HEK293 (cell line): ENCODE data around the gene CCIN.

ENCODE experiments used
- CTCF ChIP-seq: fragments of 450-650 bp; formaldehyde crosslinking; IDR thresholded peaks from 2 replicates; pipeline ENCODE4 v1.5.1; 2016; ENCODE audit warnings: missing biosample characterization, missing genetic modification characterization
- SP2 ChIP-seq: fragments of 450-650 bp; formaldehyde crosslinking; IDR thresholded peaks from 2 replicates; pipeline ENCODE4 v1.5.1; 2016; ENCODE audit warnings: missing biosample characterization, missing genetic modification characterization
- ZFP41 ChIP-seq: fragments of 450-650 bp; formaldehyde crosslinking; IDR thresholded peaks from 2 replicates; pipeline ENCODE4 v1.5.1; 2016; ENCODE audit warnings: missing biosample characterization, missing genetic modification characterization, borderline replicate concordance
- ZNF138 ChIP-seq: fragments of 450-650 bp; formaldehyde crosslinking; IDR thresholded peaks from 2 replicates; pipeline ENCODE4 v1.5.1; 2016; ENCODE audit warnings: missing biosample characterization, missing genetic modification characterization, borderline replicate concordance
- ZNF202 ChIP-seq: fragments of 450-650 bp; formaldehyde crosslinking; IDR thresholded peaks from 2 replicates; pipeline ENCODE4 v1.5.1; 2016; ENCODE audit warnings: missing biosample characterization, missing genetic modification characterization, borderline replicate concordance
- ZNF274 ChIP-seq, 2 experiments: fragments of 200-500 bp in 1 of 2; fragments of 450-650 bp in 1 of 2; sonication (Bioruptor generic) in 1 of 2; formaldehyde crosslinking in 1 of 2; IDR thresholded peaks; 2 replicates each; pipeline versions ENCODE4 v1.5.1 to v1.6.1; 2014 to 2016; ENCODE audit warnings: borderline replicate concordance in 1 of 2, inconsistent platforms in 1 of 2, low read length in 1 of 2, missing biosample characterization in 1 of 2, missing genetic modification characterization in 1 of 2
- ZNF324 ChIP-seq: fragments of 450-650 bp; formaldehyde crosslinking; IDR thresholded peaks from 2 replicates; pipeline ENCODE4 v1.5.1; 2016; ENCODE audit warnings: missing biosample characterization, missing genetic modification characterization
- ZNF48 ChIP-seq: fragments of 450-650 bp; formaldehyde crosslinking; IDR thresholded peaks from 2 replicates; pipeline ENCODE4 v1.5.1; 2016; ENCODE audit warnings: missing biosample characterization, missing genetic modification characterization
- ZNF624 ChIP-seq: fragments of 450-650 bp; formaldehyde crosslinking; IDR thresholded peaks from 2 replicates; pipeline ENCODE4 v1.5.1; 2017; ENCODE audit warnings: missing biosample characterization, missing genetic modification characterization
- ZSCAN18 ChIP-seq: fragments of 450-650 bp; formaldehyde crosslinking; IDR thresholded peaks from 2 replicates; pipeline ENCODE4 v1.5.1; 2016; ENCODE audit warnings: missing biosample characterization, missing genetic modification characterization
- TF ChIP-seq, protein P1 (sequence below): fragments of 450-650 bp; formaldehyde crosslinking; IDR thresholded peaks from 2 replicates; pipeline ENCODE4 v1.5.1; 2016; ENCODE audit warnings: missing biosample characterization, missing genetic modification characterization, low read depth
- TF ChIP-seq, protein P2 (sequence below): fragments of 450-650 bp; formaldehyde crosslinking; IDR thresholded peaks from 2 replicates; pipeline ENCODE4 v1.5.1; 2016; ENCODE audit warnings: missing biosample characterization, missing genetic modification characterization
- TF ChIP-seq, protein P3 (sequence below): fragments of 450-650 bp; formaldehyde crosslinking; IDR thresholded peaks from 2 replicates; pipeline ENCODE4 v1.5.1; 2016; ENCODE audit warnings: missing biosample characterization, missing genetic modification characterization

DNA sequence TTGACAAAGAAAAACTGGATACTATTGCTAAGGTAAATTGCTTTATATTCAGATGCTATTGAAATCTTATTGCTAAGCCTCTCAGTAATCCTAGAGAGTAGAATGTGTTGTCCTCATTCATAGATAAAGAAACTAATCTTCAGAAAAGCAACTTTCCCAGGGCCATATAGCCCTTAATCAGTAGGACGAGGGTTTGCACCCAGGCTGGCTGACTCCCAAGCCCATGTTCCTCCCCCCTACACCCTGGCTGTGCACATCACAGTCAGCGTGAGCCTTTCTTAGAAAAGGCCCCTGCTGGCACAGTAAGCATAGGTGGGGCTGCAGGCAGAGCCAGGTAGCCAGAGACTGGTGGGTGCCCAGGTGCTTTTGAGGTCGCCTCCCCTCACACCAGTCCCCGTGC lies 48.5 kb upstream of the CCIN start:
- TF ChIP-seq ZNF274 (IDR thresholded peaks at IDR 0.05; ENCODE audit: low read length), result no peak
- TF ChIP-seq ZNF274 (tag by site-specific recombination; IDR thresholded peaks at IDR 0.05; ENCODE audit: borderline replicate concordance), result no peak
- TF ChIP-seq, protein P1, sequence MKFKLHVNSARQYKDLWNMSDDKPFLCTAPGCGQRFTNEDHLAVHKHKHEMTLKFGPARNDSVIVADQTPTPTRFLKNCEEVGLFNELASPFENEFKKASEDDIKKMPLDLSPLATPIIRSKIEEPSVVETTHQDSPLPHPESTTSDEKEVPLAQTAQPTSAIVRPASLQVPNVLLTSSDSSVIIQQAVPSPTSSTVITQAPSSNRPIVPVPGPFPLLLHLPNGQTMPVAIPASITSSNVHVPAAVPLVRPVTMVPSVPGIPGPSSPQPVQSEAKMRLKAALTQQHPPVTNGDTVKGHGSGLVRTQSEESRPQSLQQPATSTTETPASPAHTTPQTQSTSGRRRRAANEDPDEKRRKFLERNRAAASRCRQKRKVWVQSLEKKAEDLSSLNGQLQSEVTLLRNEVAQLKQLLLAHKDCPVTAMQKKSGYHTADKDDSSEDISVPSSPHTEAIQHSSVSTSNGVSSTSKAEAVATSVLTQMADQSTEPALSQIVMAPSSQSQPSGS (tag by site-specific recombination), result no peak
- TF ChIP-seq ZNF138 (tag by site-specific recombination), result no peak
- TF ChIP-seq, protein P2, sequence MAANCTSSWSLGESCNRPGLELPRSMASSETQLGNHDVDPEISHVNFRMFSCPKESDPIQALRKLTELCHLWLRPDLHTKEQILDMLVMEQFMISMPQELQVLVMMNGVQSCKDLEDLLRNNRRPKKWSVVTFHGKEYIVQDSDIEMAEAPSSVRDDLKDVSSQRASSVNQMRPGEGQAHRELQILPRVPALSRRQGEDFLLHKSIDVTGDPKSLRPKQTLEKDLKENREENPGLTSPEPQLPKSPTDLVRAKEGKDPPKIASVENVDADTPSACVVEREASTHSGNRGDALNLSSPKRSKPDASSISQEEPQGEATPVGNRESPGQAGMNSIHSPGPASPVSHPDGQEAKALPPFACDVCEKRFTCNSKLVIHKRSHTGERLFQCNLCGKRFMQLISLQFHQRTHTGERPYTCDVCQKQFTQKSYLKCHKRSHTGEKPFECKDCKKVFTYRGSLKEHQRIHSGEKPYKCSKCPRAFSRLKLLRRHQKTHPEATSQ (tag by site-specific recombination), result no peak
- TF ChIP-seq CTCF (tag by site-specific recombination), result no peak
- no peak for TF ChIP-seq ZSCAN18 (tag by site-specific recombination)
- TF ChIP-seq, protein P3, sequence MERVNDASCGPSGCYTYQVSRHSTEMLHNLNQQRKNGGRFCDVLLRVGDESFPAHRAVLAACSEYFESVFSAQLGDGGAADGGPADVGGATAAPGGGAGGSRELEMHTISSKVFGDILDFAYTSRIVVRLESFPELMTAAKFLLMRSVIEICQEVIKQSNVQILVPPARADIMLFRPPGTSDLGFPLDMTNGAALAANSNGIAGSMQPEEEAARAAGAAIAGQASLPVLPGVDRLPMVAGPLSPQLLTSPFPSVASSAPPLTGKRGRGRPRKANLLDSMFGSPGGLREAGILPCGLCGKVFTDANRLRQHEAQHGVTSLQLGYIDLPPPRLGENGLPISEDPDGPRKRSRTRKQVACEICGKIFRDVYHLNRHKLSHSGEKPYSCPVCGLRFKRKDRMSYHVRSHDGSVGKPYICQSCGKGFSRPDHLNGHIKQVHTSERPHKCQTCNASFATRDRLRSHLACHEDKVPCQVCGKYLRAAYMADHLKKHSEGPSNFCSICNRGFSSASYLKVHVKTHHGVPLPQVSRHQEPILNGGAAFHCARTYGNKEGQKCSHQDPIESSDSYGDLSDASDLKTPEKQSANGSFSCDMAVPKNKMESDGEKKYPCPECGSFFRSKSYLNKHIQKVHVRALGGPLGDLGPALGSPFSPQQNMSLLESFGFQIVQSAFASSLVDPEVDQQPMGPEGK (tag by site-specific recombination), result no peak
- TF ChIP-seq ZNF202, result no peak
- no peak for TF ChIP-seq ZFP41 (tag by site-specific recombination)
- TF ChIP-seq ZNF624 (tag by site-specific recombination), result no peak
- no peak for TF ChIP-seq SP2
- no peak for TF ChIP-seq ZNF324 (tag by site-specific recombination)
- TF ChIP-seq ZNF48, result no peak
